Right atrium auricular region (tissue), 2 donors: Measurements from ENCODE around the gene OR2D2. TPM values are rescaled to one million over a fixed set of nuclear protein-coding genes. Genes with fewer than 3 reads are reported as not detected.
"Not testable (repeated sequence)": the region's sequence is repeated elsewhere in the genome, so short reads cannot be mapped to it uniquely, and the experiment has no call there.

ENCODE experiments used
- DNase-seq: peaks from one replicate; pipeline ENCODE4 v3.0.0-alpha.2; 2019; ENCODE audit warnings: low spot score
- H3K27ac ChIP-seq, 2 donors: fragments of 200-600 bp; sonication (generic); 1 replicate in 1 of 2; 2 replicates in 1 of 2; pipeline ENCODE4 v1.5.1; 2016 to 2019
- H3K27me3 ChIP-seq, 2 donors: fragments of 200-600 bp; sonication (generic); one replicate each; pipeline versions ENCODE4 v1.5.1 to v1.6.0; 2017 to 2019
- H3K36me3 ChIP-seq: fragments of 200-600 bp; sonication (generic); one replicate; pipeline ENCODE4 v1.5.1; 2016
- H3K4me1 ChIP-seq, 2 donors: fragments of 200-600 bp; sonication (generic); one replicate each; pipeline versions ENCODE4 v1.5.1 to v1.6.0; 2017 to 2019
- H3K4me3 ChIP-seq, 2 donors: fragments of 200-600 bp; sonication (generic); 1 replicate in 1 of 2; 2 replicates in 1 of 2; pipeline ENCODE4 v1.5.1; 2017 to 2019; ENCODE audit warnings: mild to moderate bottlenecking in 1 of 2, moderate library complexity in 1 of 2
- H3K9me3 ChIP-seq, 2 donors: fragments of 200-600 bp; sonication (generic); one replicate each; pipeline ENCODE4 v1.5.1; 2019
- CTCF ChIP-seq, 2 donors: fragments of 200-600 bp; sonication (generic); IDR thresholded peaks; one replicate each; pipeline ENCODE4 v1.5.1; 2019; ENCODE audit warnings: antibody characterized with exemption in 2 of 2
- total RNA-seq, 2 donors: library from RNA; depleted of rRNA; stranded (reverse); fragments of >200 nt; gene quantifications; one replicate each; pipeline ENCODE4 v1.1.0, GENCODE V29; 2016

OR2D2 gene
- total RNA-seq, 2 donors from 2014 or later = not detected

GRCh38 chr11:6895010-6895409, 2.7 kb upstream of the OR2D2 start:
- Histone ChIP-seq H3K4me1 (no peaks in the 10 kb centered on the region), H3K27me3 (no peaks in the 10 kb centered on the region), H3K4me3 (no peak overlapping the region), H3K9me3 (no peaks in the 10 kb centered on the region), H3K27ac (no peak overlapping the region), H3K36me3 (no peaks in the 10 kb centered on the region)
- no peak for DNase-seq
- no peak for TF ChIP-seq CTCF (IDR thresholded peaks at IDR 0.05)

- Histone ChIP-seq H3K4me3 (no peak overlapping the region), H3K36me3 (no peaks in the 10 kb centered on the region), H3K4me1 (no peaks in the 10 kb centered on the region), H3K27ac (no peak overlapping the region), H3K27me3 (no peaks in the 10 kb centered on the region), H3K9me3 (peaks cover 0 to under 1% of the 10 kb centered on the region in 2 donors)
- DNase-seq = no peak
- no peak for TF ChIP-seq CTCF (IDR thresholded peaks at IDR 0.05)
Observed at GRCh38 chr11:6894097-6894496, 1.8 kb upstream of the OR2D2 start.

GRCh38 chr11:6889835-6890234, 2.5 kb downstream of the OR2D2 start:
- Histone ChIP-seq H3K36me3 (no peaks in the 10 kb centered on the region), H3K4me3 (no peak overlapping the region), H3K9me3 (peaks cover 0 to 12% of the 10 kb centered on the region in 2 donors), H3K4me1 (no peaks in the 10 kb centered on the region), H3K27ac (no peak overlapping the region), H3K27me3 (no peaks in the 10 kb centered on the region)
- TF ChIP-seq CTCF (IDR thresholded peaks at IDR 0.05) = no peak
- no peak for DNase-seq

- no peak overlapping the region for H3K27ac ChIP-seq
- H3K36me3 ChIP-seq = no peaks in the 10 kb centered on the region
- H3K4me3 ChIP-seq = no peak overlapping the region
- TF ChIP-seq CTCF (IDR thresholded peaks at IDR 0.05) = no peak
- H3K27me3 ChIP-seq = no peaks in the 10 kb centered on the region
- peaks cover 0 to 12% of the 10 kb centered on the region in 2 donors for H3K9me3 ChIP-seq
- no peak for DNase-seq
- no peaks in the 10 kb centered on the region for H3K4me1 ChIP-seq
Observed at GRCh38 chr11:6888830-6889229, 3.5 kb downstream of the OR2D2 start.

GRCh38 chr11:6887711-6888110, 4.6 kb downstream of the OR2D2 start:
- H3K27me3 ChIP-seq, H3K27ac ChIP-seq, H3K4me3 ChIP-seq, H3K36me3 ChIP-seq, DNase-seq, H3K4me1 ChIP-seq: not testable (repeated sequence)
- peaks cover 0 to 12% of the 10 kb centered on the region in 2 donors for H3K9me3 ChIP-seq

GRCh38 chr11:6882751-6883150, 9.5 kb downstream of the OR2D2 start:
- Histone ChIP-seq H3K4me1 (no peaks in the 10 kb centered on the region), H3K4me3 (no peak overlapping the region), H3K27me3 (no peaks in the 10 kb centered on the region), H3K9me3 (peaks cover 0 to 2% of the 10 kb centered on the region in 2 donors), H3K36me3 (no peaks in the 10 kb centered on the region), H3K27ac (no peak overlapping the region)
- DNase-seq = no peak
- no peak for TF ChIP-seq CTCF (IDR thresholded peaks at IDR 0.05)
